Activated CD8-positive, alpha-beta memory T cell treated with anti-CD3 and anti-CD28 coated beads, Interleukin-2, amount 50 U/mL, for 1 hour (primary cell): ENCODE measurements around the gene PRDM10.

Experiments used
- DNase-seq: peaks from one replicate; pipeline ENCODE4 v3.0.0-alpha.2; 2020; ENCODE audit errors: extremely low read depth

PRDM10 gene

GRCh38 chr11:130006929-130007328, 4.3 kb upstream of the PRDM10 start:
- no peak for DNase-seq

- no peak for DNase-seq
Observed at GRCh38 chr11:130003717-130004001, 1.0 kb upstream of the PRDM10 start.

DNA sequence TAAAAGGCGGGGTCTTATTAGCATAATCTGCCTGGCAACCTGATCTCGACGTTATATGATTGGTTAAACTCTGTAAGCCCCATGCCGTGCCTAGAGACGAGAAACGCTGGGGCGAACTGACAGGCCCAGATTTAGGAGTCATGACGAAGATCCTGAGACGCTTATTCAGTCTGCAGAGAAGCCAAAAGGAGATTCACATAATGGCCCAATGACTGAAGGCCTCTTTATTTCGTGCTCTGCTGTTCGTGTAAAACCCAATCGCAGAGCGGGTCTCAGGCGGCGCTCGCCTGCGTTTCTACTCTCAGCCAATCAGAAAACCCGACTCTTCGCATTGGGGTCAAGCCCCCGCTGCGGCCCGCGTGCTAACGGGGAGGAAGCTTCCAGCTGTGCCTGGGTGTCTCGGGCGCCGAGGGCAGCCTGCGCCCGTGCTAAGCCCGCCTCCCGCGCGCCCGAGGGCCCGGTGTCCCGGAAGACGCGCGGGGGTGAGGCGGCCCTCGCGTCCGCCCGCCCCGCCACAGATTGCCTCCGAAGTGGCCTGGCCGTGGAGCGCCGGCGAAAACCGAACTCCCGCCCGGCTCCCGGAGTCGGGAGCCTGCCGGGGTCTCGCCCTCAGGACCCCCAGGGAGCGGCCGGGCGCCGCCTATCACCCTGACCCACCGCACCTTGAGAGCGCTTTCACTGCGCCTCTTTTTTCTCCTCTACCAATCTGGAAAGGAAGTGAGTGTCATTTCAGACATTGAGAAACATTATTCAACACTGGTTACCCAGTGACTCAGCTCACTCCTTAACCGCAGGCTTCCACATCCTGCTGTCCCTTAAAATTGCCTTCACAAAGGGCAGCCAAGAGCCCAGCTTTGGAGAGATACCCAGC, 446 bp upstream of the PRDM10 start:
- DNase-seq = peak; percentile 85

DNA sequence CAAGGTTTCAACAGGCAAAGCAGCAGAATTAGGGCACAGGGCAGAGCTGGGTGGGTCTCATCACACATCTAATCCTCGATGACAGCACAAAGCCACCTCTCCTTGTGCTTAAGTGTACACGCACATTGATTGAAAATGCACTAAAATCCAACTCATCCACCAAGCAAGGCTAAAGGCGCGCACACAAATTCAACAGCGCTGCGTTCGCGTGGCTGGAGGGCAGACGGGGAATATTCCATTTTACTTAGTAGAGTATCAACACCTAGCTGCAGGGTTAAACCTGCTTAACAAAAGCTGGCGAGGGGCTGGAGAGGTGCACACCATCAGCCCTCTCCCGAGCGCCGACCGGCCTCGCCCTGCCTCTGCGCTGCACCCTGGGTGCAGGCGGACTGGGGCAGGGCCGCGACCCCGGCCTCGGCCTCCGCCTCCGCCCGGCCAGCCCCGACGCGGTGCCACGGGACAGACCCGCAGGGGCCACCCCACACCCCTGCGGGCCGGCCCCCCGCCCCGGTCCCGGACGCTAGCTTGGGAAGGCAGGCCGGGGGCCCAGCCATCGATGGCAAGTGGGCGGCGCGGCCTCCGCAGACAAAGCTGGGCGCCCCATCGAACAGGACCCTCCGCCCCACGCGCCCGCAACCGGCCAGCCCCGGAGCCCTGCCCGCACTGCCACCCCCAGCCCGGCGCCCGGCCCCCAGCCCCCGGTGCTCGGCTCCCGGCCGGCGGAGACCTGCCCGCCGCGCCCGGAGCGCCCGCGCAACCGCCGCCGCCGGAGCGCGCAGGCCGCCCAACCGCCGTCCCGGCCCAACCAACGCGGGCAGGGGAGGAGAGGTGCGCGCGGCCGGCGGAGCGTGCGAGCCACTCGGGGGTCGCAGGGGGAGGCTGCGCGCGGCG, 929 bp downstream of the PRDM10 start:
- DNase-seq = no peak

DNA sequence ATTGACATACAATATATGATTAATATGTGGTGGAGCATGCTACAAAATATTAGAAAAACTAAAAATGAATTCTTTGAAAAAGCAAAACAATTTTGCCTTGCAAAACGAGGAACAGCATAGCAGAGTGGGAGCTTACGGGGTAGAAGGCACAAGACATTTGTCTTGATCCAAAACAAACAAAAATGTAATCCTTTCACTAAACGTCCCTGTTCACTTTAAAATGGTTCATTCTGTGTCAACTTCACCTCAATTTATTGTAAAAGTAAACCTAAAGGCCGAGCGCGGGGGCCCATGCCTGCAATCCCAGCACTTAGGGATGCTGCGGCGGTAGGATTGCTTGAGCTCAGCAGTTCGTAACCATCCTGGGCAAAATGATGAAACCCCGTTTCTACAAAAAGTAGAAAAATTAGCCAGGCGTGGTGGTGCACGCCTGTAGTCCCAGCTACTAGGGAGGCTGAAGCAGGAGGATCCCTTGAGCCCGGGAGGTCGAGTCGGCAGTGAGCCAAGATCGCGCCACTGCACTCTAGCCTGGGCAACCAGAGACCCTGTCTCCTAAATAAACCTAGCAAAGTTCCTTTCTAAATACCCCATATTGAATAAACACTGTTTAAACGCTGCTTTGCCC, 2.0 kb downstream of the PRDM10 start:
- DNase-seq = no peak

- DNase-seq = no peak
Observed at GRCh38 chr11:129999407-129999806, 3.2 kb downstream of the PRDM10 start.

DNA sequence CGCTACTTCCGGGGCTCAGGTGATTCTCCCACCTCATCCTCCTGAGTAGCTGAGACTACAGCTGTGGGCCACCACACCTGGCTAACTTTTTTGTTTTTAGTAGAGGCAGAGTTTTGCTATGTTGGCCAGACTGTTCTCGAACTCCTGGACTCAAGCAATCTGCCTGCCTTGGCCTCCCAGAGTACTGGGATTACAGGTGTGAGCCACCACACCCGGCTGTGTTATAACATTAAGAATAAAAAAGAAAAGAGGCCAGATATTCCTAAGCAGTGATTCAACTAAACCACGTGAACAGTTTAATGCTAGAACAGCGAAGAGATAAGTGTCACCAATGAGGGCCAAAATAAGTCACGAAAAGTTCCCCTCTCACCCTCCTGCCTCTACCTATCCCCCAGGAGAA, 3.7 kb downstream of the PRDM10 start:
- no peak for DNase-seq

DNA sequence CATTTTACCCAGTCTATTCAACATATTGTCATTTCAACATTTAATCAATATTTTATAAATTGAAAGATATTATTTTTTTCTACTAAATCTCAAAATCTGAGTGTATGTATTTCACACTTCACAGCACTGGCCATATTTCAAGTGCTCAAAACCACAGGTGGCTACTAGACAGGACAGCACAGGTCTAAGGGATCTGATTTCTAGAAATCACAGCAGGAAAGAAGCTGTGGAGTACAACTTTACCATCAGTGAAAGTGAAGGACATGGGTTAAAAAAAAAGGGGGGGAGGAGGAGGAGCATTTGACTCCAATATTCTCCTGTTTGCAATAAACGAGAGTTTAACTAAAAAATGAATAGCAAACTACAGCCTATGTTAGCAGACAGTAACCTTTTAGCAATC, 4.5 kb downstream of the PRDM10 start:
- DNase-seq = no peak

GRCh38 chr11:129997513-129997912, 5.1 kb downstream of the PRDM10 start:
- no peak for DNase-seq

GRCh38 chr11:129996113-129996870, 6.3 kb downstream of the PRDM10 start:
- DNase-seq = no peak

DNA sequence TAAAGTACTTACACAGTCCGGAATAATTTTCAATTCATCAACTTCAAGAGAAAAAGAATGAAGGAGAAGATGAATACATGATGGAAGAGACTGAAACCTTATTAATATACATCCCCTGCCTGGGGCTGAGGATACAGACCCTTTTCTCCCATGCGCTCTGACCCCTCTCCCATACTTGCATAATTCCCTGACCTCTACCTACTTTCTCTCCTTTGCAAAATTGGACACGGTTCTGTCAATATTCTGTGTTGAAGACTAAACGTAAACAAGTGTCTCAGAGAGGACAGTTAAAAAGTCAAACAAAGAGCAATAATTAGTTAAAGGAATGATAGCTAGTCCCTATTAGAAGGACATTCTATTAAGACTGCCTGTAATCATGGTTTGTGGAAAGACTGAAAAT, 7.5 kb downstream of the PRDM10 start:
- no peak for DNase-seq

DNA sequence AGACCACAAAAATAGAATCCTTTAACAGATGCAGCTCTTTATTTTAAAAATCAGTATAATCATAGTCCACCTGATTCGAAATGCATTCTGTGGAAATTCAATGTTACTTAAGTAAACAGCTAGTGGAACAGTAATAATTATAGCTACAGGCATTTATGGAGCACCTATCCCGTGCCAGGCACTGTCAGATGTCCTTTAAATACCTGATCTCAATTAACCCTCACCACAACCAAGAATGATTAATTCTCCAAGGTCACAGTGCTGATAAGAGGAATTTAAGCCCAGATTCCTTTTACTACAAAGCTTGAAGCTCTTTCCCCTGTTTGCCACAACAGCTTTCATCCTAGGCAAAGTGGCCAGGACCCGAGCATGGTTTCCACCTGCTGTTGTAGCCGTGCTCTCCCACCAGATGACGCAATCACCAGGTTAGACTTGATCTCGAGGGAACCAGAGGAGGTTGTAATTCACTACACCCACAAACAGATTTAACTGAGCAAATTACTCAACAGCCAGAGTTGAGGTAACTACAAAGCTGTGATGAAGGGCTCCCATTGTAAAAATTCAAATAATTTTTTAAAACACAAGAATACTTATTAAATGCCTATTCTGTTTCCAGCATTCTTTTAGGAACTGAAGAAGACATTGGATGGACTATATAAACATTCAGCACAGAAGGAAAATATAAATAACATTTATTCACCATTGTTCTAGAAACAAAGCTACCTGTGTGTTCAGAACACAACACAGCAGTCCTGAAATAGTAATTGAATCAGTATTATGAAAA, 10.3 kb downstream of the PRDM10 start:
- DNase-seq = no peak

GRCh38 chr11:129989149-129989813, 13.4 kb downstream of the PRDM10 start:
- DNase-seq = no peak

DNA sequence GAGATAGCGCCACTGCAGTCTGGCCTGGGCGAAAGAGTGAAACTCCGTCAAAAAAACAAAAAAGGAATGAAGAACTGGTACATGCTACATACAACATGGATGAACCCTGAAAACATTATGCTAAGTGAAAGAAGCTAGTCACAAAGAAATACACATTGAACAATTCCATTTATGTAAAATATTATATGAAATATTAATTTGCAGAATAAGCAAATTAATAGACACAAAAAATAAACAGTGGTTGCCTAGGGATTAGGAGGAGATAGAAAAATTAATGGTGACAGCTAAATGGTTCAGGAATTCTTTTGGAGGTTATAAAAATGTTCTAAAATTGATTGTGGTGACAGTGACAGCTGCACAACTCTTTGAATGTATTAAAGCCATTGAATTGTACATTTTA, 14.7 kb downstream of the PRDM10 start:
- DNase-seq = no peak

DNA sequence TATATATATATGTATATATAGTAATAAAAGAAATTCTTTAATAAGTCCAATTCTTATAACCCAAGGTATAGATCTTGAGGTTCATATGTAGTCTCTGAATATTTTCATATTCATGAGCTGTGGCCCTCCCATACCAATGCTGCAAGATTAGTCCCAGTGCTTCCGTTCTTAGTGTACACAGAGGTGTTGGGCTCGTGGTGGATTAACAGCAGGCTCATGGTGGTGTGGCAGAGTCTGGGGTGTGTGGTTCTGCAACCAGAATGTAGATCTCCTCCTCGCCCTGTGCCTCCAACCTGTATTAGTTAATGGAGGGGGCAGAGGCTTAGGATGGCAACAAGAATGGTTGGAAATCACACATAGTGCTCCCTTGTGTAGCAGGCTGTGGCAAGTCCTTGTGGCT, 16.8 kb downstream of the PRDM10 start:
- no peak for DNase-seq

GRCh38 chr11:129980086-129980485, 22.5 kb downstream of the PRDM10 start:
- no peak for DNase-seq

- DNase-seq = no peak
Observed at GRCh38 chr11:129979046-129979605, 23.5 kb downstream of the PRDM10 start.

GRCh38 chr11:129978447-129978846, 24.2 kb downstream of the PRDM10 start:
- DNase-seq = no peak

- no peak for DNase-seq
Observed at GRCh38 chr11:129976328-129976727, 26.3 kb downstream of the PRDM10 start.

DNA sequence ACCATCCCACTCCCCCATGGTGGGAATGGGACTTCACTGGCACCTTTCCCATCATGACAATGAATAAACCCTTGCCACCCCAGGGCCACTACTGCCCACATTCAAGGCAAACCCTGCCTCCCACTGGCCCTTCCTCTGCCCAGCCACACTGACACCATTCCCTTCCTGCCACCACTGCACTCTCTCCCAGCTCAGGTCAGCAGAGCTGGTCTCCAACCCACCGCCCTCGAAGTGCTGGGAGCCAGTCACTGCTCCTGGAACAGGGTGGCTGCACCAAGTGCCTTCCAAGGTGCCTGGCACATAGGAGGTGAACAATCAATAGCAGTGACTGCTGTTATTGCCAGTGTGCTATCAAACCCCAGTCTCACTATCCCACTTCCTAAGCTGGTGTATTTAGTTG, 27.1 kb downstream of the PRDM10 start:
- no peak for DNase-seq
